NCI-H524 treated with DMSO at 0.1 percent for 48 hours (cell line): ENCODE measurements around the gene DIPK1C.

Experiments
- DNase-seq: peaks from one replicate; lab custom pipeline; 2025; lab: John Stamatoyannopoulos, UW

DIPK1C gene

DNA sequence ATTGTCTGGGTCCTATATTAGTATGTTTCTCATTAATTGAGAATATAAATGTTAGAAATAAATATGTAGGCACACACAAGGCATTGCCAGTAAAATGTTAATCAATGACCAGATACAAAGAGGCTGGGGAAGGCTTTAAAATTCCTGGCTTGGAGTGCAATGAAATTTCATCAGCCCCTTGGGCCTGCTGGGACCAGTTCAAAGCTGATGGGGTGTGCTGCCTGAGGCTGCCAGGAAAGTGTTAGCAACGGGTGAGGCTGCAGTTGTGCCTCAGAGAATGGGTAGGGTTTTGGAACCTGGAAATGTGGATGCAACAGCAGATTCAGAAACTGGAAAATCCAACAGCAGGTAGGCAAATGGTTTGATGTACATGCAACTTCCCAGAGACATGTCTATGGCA, 68.9 kb downstream of the DIPK1C start:
- no peak for DNase-seq

DNA sequence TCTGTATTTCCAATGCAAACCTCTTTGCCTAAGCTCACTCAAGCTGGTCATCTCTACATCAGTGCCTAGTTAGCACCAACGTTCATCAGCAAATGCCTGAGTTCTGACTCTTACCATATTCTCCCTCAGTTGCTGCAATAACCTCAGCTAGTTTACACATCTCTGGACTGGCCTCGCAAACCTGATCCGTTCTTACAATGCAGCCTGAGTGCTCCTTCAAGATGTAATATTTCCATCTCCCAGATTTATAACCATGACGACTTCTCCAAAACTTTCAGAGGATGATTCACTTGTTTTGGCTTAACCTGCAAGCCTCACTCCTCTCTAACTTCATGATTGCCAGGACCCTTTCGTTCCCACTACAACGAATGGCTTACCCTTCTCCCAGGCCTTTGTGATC, 69.7 kb downstream of the DIPK1C start:
- no peak for DNase-seq
